HFF-Myc (cell line): Measurements from ENCODE around the gene SLAIN2.
"Not testable (repeated sequence)": the region's sequence is repeated elsewhere in the genome, so short reads cannot be mapped to it uniquely, and the experiment has no call there.

ENCODE experiments used
- DNase-seq: peaks from one replicate; pipeline ENCODE4 v3.0.0-alpha.2; 2011; ENCODE audit warnings: low read depth; ENCODE audit errors: extremely low read depth
- H3K4me3 ChIP-seq: replicated peaks from 2 replicates; pipeline ENCODE4 v1.5.1; 2011; ENCODE audit warnings: low read depth, mild to moderate bottlenecking, control low read depth, low read length
- TF ChIP-seq, protein P1 (sequence below): IDR thresholded peaks from 2 replicates; pipeline ENCODE4 v1.5.1; 2012; ENCODE audit warnings: mild to moderate bottlenecking, low read depth, low read length, control low read depth; ENCODE audit errors: missing control alignments

SLAIN2 gene

DNA sequence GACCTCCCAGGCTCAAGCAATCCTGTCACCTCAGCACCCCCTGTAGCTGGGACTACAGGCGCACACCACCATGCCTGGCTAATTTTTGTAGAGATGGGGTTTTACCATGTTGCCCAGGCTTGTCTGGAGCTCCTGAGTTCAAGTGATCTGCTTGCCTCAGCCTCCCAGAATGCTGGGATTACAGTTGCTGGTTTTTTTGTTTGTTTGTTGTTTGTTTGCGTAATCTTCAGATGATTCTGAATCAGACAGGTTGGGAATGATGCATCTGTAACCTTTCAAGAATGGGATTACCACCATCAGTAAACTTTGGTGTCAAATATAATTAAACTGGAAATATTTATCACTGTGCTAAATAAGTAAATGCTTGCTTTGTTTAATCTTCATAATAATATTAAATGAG, 79.8 kb downstream of the SLAIN2 start:
- TF ChIP-seq, protein P1, sequence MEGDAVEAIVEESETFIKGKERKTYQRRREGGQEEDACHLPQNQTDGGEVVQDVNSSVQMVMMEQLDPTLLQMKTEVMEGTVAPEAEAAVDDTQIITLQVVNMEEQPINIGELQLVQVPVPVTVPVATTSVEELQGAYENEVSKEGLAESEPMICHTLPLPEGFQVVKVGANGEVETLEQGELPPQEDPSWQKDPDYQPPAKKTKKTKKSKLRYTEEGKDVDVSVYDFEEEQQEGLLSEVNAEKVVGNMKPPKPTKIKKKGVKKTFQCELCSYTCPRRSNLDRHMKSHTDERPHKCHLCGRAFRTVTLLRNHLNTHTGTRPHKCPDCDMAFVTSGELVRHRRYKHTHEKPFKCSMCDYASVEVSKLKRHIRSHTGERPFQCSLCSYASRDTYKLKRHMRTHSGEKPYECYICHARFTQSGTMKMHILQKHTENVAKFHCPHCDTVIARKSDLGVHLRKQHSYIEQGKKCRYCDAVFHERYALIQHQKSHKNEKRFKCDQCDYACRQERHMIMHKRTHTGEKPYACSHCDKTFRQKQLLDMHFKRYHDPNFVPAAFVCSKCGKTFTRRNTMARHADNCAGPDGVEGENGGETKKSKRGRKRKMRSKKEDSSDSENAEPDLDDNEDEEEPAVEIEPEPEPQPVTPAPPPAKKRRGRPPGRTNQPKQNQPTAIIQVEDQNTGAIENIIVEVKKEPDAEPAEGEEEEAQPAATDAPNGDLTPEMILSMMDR, result no peak
- DNase-seq, result no peak
- no peak overlapping the region for H3K4me3 ChIP-seq

DNA sequence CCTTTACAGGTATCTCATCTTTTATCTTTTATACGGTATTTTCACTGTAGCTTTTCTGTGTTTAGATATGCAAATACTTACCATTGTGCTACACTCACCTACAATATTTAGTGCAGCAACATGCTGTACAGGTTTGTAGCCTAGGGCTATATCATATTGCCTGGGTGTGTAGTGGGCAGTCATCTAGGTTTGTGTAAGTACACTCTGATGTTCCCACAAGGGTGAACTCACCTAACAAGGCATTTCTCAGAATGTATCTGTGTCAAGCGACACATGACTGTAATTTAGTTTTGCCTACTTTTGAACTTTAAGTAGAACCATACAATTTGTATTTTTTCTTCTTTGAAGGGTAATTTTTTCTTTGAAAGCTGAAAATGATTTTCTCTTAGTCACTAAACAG, 87.6 kb downstream of the SLAIN2 start:
- TF ChIP-seq, protein P1, result no peak
- no peak for DNase-seq
- no peak overlapping the region for H3K4me3 ChIP-seq

DNA sequence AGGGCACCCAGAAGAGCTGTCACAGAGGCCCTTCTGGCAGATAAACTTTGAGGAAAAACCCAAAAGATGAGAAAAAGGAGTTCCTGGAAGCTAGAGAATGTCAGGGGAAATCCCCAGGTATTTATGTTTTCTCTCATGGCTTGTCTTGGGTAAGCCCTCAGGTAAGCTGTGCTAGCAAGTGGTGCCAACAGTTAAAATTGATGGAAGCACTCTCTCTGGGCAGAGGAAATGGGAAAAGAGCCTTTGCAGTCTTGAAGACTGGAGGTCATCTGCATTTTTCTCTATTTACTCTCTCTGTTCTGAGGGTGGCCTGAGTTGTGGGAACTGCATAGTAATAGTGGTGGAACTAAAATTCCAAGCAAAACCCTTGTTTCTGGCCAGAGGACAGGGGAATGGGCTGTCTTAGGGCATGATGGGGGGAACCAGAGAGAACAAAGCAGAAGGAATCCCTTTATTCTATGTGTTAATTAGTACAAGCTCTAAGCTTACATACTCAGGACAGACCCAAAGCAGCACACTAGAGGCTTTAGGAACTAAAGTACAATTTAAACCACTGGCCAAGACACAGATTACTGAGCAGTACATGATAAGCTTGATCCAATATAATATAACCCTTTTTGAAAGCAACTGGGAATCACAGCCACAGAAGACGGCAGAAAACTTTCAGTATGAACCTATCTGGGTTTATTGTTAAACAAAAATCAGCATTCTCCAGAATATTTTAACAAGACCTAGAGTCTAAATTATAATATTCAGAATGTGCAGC, 88.6 kb downstream of the SLAIN2 start:
- DNase-seq, result no peak
- TF ChIP-seq, protein P1, result no peak
- no peak overlapping the region for H3K4me3 ChIP-seq

DNA sequence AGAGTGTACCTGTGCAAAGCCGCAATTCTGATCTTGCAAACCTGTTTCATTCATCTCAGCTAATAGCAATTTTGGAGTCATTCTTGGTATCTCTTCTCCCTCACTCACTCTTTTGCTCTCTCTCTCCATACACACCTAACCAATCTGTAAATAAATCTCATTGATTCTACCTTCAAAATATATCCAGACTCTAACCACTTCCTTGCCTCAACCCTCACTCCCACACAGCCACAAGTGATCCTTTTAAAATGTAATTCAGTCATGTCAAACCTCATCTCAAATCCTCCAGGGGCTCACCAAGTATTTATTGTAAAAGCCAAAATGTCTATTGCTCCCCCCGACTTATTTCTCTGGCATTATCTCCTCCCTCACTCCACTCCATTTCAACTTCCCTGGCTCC, 90.1 kb downstream of the SLAIN2 start:
- no peak for DNase-seq
- TF ChIP-seq, protein P1, result no peak
- H3K4me3 ChIP-seq, result no peak overlapping the region

- no peak overlapping the region for H3K4me3 ChIP-seq
- TF ChIP-seq, protein P1, result no peak
- no peak for DNase-seq
Observed at GRCh38 chr4:48432017-48432416, 90.7 kb downstream of the SLAIN2 start.

- TF ChIP-seq, protein P1, result no peak
- DNase-seq, result no peak
- H3K4me3 ChIP-seq, result no peak overlapping the region
Observed at GRCh38 chr4:48436318-48436717, 95.0 kb downstream of the SLAIN2 start.

GRCh38 chr4:48439988-48440387, 98.7 kb downstream of the SLAIN2 start:
- H3K4me3 ChIP-seq, result no peak overlapping the region
- no peak for DNase-seq
- TF ChIP-seq, protein P1, result no peak

DNA sequence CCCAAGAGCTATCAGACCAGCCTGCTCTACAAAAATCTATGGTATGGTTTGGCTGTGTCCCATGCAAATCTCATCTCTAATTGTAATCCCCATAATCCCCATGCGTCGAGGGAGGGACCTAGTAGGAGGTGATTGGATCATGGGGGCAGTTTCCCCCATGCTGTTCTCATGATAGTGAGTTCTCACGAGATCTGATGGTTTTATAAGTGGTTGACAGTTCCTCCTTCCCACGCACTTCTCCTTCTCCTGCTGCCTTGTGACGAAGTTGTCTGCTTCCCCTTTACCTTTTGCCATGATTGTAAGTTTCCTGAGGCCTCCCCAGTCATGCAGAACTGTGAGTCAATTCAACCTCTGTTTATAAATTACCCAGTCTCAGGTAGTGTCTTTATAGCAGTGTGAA, 99.6 kb downstream of the SLAIN2 start:
- not testable (repeated sequence) for DNase-seq, H3K4me3 ChIP-seq
